Stimulated activated naive CD4-positive, alpha-beta T cell treated with Interleukin-2 at 50 U/mL for 16 hours (primary cell): ENCODE measurements around the gene LRBA.
A peak's percentile ranks its signal among the peaks of the same experiment; 100 is the strongest.
"Not testable (repeated sequence)": the region's sequence is repeated elsewhere in the genome, so short reads cannot be mapped to it uniquely, and the experiment has no call there.

ENCODE experiments used
- DNase-seq: peaks from one replicate; lab custom pipeline; 2025; lab: John Stamatoyannopoulos, UW

The LRBA gene

DNA sequence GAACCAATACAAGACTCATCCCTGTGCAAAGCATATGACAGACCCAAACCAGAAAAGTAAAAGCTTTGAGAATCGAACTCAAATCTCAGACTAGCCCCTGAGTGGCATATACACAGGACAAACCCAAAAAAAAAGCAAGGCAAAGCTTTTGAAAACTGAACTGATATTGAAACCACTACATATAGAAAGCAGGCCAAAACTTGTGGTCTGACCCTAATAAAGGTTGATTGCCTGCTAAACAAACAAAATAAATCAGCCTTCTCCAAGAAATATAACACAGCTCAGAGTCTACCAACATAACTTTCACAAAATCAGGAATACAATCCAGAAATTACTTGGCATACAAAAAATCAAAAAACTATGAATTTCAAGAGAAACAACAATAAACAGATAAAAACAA lies 40.3 kb downstream of the LRBA start:
- no peak for DNase-seq

DNA sequence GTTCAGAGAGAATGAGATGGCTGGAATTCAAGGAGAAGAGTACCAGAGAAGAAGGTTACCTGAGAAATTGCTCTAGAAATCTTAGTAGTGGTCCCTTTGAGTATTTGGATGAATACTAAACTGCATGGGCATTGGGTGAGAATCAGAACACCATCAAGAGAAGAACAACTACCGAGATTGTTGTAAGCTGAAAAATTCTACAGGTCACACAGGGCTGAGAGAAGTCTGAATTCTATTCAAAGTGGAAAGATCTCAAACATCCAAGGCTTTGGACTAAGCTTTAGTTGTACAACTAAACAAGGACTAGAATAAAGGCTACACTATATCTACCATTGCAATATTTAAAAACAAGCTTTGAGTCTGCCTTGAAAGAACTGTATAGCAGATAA lies 40.8 kb downstream of the LRBA start:
- DNase-seq = no peak

DNA sequence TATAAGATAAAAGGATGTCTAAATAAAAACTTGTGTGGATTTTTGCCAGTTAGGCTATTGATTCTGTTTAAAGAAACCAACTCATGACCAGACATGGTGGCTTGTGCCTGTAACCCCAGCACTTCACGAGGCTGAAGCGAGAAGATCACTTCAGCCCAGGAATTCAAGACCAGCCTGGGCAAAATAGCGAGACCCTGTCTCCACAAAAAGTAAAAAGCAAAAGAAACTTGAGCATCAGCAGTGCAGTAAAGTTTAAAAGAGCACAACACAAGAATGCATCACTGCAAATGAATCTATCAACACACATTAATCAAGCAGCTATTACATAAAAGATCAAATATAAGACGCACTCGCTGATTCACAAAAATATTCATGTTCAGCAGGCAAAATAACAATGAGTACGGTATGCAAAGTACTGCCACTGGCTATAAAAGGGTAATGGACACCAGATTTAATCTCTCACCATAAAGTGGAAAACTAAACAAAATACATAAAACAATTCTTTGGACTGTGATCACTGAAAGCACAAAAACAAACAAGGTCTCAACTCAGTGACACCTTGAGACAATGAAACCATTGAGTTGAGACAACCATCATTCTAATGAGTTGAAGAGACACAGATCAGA lies 41.3 kb downstream of the LRBA start:
- no peak for DNase-seq

DNA sequence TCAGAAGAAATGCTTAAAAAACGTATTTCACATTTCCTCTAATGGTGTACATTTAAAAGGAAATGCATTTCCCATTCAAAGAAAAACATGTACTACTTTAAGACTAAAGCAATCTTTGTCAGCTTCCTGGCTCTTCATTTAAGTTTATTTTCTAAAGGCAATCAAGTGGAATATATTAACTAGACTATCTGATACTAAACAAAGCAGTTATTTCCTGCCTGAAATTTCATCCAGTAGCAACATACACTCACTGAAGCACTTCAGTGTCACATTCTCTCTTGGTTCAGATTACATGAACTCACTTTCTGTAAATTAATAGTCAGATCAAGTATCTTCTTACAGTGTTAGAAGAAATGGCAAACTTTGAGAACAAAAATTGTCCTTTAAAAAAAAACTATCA lies 42.5 kb downstream of the LRBA start:
- DNase-seq = no peak

DNA sequence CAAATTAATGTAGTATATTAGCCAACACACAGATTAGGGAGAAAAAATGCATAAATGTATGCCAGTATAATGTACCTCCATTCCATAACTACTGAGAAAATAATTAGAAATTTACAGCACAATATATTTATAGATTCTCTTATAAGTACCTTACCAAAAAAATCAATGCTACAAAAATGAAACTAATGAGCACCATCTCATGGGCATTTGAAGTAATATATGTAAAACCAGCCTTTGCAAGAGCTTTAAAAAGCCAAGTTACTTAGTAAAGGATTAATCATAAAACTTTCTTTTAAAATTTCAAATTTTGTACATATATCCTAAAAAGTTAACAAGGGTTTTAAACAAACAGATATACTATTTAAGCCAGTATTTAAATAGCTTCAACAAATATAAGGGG lies 43.2 kb downstream of the LRBA start:
- no peak for DNase-seq

DNA sequence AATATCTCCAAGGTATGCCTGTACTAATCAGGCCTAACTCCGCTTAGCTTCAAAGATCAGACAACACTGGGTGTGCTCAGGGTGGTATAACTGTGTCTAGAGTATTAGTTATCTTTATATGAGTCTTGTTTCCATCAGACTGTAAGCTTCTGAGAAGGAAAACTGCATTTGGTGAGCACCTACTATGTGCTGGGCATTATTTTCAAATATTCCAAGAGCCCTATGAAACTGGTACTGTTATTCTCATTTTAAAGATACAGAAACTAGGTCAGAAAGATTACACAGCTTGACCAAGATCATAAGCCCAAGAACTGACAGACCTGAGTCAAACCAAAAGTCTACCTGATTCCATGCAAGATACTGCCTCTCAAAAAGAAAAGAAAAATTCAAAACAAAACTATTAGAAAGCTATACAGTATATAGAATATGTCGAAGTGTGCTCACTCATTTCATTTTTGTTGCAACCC lies 44.4 kb downstream of the LRBA start:
- DNase-seq = no peak

DNA sequence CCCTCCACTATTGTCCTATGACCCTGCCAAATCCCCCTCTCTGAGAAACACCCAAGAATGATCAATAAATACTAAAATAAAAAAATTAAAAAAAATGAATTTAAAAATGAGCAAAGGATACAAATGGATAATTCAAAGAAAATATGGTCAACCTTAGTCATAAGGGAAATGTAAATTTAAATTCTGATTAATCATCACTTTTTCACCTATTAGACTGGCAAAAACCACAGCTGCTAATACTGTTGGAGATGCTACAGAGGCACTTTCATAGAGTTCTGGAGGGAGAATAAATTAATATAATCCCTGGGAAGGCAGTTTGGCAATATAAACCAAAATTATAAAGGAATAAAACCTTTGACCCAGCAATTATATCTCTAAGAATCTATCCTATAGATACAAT lies 50.3 kb downstream of the LRBA start:
- DNase-seq = no peak

DNA sequence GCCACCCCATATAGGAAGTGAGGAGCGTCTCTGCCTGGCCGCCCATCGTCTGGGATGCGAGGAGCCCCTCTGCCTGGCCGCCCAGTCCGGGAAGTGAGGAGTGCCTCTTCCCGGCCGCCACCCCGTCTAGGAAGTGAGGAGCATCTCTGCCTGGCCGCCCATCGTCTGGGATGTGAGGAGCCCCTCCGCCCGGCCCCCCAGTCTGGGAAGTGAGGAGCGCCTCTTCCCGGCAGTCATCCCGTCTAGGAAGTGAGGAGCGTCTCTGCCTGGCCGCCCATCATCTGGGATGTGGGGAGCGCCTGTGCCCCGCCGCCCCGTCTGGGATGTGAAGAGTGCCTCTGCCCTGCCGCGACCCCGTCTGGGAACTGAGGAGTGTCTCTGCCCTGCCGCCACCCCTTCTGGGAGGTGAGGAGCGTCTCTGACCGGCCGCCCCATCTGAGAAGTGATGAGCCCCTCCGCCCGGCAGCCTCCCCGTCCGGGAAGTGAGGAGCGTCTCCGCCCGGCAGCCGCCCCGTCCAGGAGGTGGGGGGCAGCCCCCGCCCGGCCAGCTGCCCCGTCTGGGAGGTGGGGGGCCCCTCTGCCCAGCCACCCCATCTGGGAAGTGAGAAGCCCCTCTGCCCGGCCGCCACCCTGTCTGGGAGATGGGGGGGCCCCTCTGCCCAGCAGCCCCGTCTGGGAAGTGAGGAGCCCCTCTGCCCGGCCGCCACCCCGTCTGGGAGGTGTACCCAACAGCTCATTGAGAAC lies 51.3 kb downstream of the LRBA start:
- not testable (repeated sequence) for DNase-seq

DNA sequence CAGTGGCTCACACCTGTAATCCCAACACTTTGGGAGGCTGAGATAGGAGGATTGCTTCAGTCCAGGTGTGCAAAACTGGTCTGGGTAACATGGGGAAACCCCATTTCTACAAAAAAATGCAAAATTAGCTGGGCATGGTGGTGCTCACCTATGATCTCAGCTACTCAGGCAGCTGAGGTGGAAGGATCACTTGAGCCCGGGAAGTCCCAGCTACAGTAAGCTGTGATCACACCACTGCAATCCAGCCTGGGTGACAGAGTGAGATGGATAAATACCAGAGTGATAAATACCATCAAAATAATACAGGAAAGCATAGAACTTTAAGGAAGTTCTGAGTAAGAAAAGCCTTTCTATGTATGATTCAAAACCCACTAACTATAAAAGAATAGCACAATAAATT lies 52.8 kb downstream of the LRBA start:
- no peak for DNase-seq

DNA sequence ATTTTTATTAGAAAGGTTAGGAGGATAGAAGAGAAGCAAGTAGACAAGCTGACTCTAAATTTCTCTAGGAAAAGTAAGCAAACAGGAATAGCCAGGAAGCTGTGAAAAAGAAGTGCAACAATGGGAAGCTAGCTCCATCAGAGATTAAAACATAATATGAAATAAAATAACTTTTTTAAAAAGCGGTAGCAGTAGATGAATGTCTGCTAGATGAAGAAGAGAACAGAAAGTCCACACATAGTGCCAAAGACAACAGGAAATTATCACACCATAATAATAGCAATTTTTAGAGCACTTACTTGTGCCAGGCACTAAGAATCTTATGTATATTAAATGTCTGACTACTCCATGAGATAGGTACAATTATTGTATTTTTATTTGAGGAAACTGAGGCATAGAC lies 53.5 kb downstream of the LRBA start:
- no peak for DNase-seq

DNA sequence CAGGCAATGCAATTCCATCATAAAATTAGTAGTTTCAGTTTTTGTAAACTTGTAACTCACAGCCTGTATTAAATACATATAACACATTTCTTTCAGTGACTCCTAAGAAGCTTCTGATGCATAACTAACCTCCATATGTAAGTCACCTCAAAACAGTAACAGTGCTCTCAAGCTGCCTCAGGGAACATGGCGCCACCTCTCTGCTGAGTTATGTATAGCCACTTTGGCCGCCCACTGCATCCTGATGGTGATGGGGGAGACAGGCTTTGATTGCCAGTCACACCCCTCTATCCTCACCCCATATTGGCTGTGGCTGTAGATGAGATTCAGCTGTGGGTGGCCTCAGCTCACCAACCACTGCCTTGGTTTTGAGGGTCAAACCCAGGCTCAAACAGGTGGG lies 54.3 kb downstream of the LRBA start:
- DNase-seq = peak; percentile 10

DNA sequence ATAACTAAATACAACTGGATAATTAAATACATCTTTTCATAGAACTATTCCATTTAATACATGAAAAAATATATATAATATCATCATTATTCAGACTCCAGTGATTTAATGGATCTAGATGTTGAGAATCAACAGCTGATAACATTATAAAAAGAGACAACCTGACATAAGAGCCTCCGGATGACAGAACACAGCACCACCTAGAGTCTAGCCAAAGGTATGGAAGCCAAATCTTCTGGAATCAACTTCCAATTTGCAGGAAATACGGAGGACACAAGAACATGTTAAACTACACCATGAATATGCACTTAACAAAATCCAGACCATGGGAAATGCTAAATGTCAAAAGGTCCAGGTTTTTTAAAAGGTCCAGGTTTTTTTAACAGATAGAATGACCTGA lies 55.0 kb downstream of the LRBA start:
- DNase-seq = no peak

DNA sequence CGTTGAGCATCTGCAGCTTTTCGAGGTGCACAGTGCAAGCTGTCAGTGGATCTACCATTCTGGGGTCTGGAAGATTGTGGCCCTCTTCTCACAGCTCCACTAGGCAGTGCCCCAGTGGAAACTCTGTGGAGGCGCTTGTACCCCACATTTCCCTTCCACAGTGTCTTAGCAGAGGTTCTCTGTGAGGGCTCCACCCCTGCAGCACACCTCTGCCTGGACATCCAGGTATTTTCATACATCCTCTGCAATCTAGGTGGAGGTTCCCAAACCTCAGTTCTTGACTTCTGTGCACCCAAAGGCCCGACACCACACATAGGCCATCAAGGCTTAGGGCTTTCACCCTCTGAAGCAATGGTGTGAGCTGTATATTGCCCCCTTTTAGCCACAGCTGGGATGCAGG lies 57.1 kb downstream of the LRBA start:
- DNase-seq = not testable (repeated sequence)

DNA sequence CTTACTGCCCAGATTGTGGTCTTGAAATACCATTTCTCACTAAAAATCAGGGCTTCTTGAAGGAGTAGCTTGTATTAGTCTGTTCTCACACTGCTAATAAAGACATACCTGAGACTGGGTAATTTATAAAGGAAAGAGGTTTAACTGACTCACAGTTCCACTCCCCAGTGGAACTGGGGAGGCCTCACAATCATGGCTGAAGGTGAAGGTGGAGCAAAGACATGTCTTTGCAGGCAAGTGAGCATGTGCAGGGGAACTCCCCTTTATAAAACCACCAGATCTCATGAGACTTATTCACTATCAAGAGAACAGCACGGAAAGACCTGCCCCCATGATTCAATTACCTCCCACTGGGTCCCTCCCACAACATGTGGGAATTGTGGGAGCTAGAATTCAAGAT lies 58.0 kb downstream of the LRBA start:
- DNase-seq = not testable (repeated sequence)

DNA sequence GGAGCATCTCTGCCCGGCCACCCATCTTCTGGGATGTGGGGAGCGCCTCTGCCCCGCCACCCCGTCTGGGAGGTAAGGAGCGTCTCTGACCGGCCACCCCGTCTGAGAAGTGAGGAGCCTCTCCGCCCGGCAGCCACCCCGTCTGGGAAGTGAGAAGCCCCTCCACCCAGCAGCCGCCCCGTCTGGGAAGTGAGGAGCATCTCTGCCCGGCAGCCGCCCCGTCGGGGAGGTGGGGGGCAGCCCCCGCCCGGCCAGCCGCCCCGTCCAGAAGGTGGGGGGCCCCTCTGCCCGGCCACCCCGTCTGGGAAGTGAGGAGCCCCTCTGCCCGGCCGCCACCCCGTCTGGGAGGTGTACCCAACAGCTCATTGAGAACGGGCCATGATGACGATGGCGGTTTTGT lies 61.2 kb downstream of the LRBA start:
- not testable (repeated sequence) for DNase-seq

DNA sequence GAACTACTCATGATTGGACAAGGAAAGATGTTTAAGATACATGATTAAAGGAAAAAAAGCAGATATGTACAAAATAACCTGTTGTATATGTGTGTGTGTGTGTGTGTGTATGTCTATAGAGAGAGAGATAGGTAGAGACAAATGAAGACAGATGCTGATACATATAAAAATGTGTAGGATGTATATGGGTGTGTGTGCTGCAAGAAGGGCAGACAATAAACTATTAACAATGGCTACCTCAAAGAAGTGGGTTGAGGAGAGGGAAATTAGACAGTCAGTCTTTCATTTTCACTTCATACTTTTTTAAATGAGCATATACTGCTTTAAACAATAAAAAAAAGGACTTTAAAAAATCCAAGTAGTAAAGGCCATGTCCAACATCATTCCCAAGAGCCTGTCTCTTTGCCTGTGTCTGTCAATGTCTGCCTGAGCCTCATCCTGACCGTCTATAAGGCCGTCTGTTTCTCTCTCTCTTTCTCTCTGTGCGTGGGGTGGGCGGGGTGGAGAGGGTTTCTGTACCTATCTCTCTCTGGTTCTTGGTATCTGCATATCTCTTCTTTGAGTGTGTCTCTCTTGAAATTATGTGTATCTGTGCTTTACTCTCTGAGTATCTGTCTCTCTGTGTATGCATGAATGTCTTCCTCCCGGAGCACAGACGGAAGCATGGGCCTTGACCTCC lies 62.8 kb downstream of the LRBA start:
- peak; percentile 8 for DNase-seq

DNA sequence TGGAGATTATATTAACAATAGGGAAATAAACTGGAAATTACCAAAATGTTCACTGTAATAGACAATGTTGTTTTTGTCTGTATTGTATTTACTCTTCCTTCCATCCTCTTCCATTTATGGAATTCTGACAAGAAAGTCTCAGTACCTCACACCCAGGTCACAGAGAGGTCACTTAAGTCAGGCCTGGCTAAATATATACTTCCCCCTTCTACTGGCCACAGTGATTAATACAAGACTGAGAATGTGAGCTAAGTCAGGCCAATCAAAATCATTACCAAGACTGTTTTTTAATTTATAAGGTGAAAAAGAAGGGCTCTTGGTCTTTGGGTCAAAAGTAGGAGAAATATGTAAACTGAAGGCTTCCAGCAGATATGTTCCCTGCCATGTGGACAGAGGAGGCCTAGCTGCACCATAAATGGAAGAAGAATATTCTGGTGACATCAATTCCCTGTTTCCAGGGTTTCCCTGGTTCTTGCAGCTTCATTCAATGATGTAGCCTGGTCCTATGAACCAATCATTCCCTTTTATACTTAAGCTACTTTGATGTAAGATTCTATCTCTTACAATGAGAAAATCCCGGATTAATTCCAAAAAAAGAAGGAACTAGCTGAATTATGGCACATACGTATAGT lies 64.3 kb downstream of the LRBA start:
- no peak for DNase-seq

DNA sequence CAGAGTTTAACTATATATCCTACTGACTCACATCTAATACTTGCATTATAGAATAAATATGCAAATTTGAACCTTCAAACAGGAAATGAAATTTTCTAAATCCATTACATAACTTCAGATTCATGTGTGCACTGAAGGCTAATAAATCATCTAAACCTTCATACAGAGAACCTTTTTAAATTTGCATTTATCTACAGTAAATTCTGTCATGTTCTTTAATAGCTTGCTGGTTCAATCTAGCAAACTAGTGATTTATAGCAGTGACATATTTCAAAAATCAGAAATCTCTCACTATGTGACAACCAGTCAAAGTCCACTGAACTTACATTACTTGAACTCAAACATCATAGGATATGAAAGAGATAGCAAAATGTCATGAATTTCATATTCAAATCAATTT lies 65.1 kb downstream of the LRBA start:
- no peak for DNase-seq

DNA sequence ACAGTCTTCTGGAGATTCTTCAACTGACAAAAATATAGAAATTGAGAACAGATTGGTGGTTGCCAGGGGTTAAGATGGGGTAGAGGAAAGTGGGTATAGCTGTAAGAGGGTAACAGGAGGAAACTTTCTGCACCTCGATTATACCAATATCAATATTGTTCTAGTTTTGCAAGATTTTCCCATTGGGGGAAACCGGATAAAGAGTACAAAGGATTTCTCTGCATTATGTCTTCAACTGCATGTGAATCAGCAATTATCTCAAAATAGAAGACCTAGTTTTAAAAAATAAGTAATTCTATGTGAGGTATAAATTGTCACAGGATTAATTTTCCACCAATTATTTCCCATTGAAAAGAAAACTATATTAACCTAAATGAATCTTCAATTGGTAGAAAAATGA lies 65.7 kb downstream of the LRBA start:
- DNase-seq = no peak

DNA sequence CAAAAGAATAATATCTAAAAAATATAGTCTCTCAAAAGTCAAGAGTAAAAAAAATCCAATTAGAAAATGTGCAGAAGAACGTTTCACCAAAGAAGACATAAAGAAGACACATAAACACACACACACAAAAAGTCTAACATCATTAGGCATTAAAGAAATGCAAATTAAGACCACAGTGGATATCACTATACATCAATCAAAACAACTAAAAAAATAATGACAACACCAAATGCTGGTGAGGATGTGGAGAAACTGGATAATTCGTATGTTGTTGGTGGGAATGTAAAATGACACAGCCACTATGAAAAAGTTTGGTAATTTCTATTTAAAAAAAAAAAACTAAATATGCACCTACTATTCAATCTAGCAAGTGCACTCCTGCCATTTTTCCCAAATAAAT lies 66.4 kb downstream of the LRBA start:
- no peak for DNase-seq

DNA sequence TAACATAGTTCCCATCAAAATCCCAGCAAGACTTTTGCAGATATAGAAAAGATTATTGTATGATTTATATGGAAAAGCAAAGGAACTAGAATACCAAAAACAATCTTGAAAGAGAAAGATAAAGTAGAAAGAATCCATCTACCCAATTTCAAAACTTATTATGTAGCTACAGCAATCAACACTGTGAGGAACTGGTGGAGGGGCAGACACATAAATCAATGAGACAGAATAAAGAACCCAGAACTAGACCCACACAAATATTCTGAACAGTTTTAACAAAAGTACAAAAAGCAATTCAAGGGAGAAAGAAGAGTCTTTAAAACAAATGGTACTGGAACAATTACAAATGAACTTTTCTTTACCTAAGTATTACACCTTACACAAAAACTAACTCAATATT lies 67.0 kb downstream of the LRBA start:
- no peak for DNase-seq

DNA sequence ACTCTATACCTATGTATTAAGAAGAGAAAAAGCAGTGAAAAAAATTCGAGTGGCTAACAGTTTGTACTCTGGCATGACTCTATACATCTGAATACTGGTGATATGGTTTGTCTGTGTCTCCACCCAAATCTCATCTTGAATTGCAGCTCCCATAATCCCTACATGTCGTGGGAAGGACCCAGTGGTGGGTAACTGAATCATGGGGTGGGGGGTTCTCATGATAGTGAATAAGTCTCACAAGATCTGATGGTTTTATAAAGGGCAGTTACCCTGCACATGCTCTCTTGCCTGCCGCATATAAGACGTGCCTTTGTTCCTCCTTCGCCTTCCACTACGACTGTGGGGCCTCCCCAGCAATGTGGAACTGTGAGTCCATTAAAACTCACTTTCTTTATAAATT lies 70.4 kb downstream of the LRBA start:
- DNase-seq = no peak

DNA sequence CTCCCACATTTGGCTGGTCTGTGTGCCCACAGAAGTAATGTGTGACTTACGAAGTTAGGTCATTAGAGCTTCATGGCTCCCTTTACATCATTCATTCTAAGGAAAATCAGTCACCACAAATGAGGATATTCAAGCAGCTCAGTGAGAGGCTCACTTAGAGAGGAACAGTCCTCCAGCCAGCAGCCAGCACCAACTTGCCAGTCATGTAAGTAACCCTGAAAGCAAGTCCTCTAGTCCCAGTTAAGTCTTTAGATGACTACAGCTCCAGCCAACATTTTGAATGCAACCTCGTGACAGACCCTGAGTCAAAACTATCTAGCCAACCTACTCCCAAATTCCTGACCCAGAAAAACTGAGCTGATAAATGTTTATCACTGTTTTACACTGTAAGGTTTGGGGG lies 71.3 kb downstream of the LRBA start:
- DNase-seq = no peak
